PFSK-1 (cell line): ENCODE data around the gene EFCAB6.

Experiments used
- FOXP2 ChIP-seq: optimal IDR thresholded peaks from 2 replicates; pipeline ENCODE3; 2011; ENCODE audit warnings: borderline replicate concordance, control low read depth, inconsistent platforms; ENCODE audit not compliant: insufficient read depth; ENCODE audit errors: extremely low read length, extremely low read depth
- POLR2AphosphoS5 ChIP-seq: IDR thresholded peaks from 2 replicates; pipeline ENCODE4 v1.6.1; 2012; ENCODE audit warnings: low read depth, mild to moderate bottlenecking, control low read depth, low read length, moderate library complexity
- REST ChIP-seq, 2 experiments: IDR thresholded peaks; 2 replicates each; pipeline versions ENCODE4 v1.6.1 to v1.8.0; 2011 to 2012; ENCODE audit warnings: low read depth in 2 of 2, low read length in 2 of 2, control low read depth in 1 of 2, inconsistent platforms in 1 of 2, mild to moderate bottlenecking in 1 of 2, moderate library complexity in 1 of 2; ENCODE audit not compliant: insufficient read depth in 1 of 2
- SIN3A ChIP-seq: IDR thresholded peaks from 2 replicates; pipeline ENCODE4 v1.6.1; 2012; ENCODE audit warnings: mild to moderate bottlenecking, low read length, moderate library complexity, borderline replicate concordance; ENCODE audit not compliant: insufficient read depth
- TAF1 ChIP-seq: IDR thresholded peaks from 2 replicates; pipeline ENCODE4 v1.6.1; 2012; ENCODE audit warnings: low read length, control low read depth, borderline replicate concordance; ENCODE audit not compliant: insufficient read depth

EFCAB6 gene

DNA sequence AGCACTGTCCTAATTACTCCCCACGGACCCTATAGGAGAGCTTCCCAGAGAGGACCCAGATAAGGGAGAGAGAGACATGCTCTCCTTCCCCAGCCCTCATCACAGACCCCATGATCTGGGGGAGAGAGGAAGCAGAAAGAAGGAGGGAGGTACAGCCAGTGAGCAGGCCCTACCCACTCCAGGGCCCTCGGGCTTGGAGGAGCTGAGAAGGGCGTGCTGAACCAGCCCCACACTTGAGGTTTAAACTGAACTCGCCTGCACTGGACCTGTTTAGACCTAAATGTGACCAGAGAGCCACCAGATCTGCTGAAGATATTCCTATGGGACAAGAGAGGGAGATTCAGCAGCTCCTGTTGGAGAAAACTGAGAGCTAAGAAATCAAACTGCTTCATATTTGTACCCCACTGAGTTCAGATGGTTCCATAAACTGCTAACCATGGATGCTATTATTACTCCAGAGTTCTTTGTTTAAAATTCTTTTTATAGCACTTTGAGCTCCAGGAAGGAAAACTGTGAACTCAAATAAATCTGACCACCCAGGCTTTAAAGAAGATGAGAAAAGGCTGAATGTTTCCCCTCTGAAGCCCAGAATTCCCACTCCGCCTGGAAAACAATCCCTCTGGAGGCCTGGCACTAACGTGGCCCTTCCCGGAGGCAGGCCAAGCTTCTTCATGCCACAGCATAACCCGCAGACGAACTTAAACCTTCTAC, 67.2 kb downstream of the EFCAB6 start:
- no peak for TF ChIP-seq SIN3A
- no peak for TF ChIP-seq TAF1
- TF ChIP-seq FOXP2: no peak
- TF ChIP-seq REST (IDR thresholded peaks at IDR 0.05; ENCODE audit: insufficient read depth in 1 of 2, low read depth in 2 of 2, low read length in 2 of 2): no peak
- TF ChIP-seq POLR2AphosphoS5: no peak

GRCh38 chr22:43743929-43744643, 68.0 kb downstream of the EFCAB6 start:
- TF ChIP-seq REST (IDR thresholded peaks at IDR 0.05; ENCODE audit: insufficient read depth in 1 of 2, low read depth in 2 of 2, low read length in 2 of 2): no peak
- no peak for TF ChIP-seq POLR2AphosphoS5
- no peak for TF ChIP-seq FOXP2
- no peak for TF ChIP-seq SIN3A
- TF ChIP-seq TAF1: no peak

- TF ChIP-seq FOXP2: no peak
- no peak for TF ChIP-seq SIN3A
Measured at GRCh38 chr22:43743131-43743530, 69.0 kb downstream of the EFCAB6 start.

- TF ChIP-seq TAF1 (no peak), POLR2AphosphoS5 (no peak), FOXP2 (no peak), SIN3A (no peak), REST (IDR thresholded peaks at IDR 0.05; ENCODE audit: insufficient read depth in 1 of 2, low read depth in 2 of 2, low read length in 2 of 2) (no peak)
Measured at GRCh38 chr22:43742154-43742950, 69.8 kb downstream of the EFCAB6 start.

DNA sequence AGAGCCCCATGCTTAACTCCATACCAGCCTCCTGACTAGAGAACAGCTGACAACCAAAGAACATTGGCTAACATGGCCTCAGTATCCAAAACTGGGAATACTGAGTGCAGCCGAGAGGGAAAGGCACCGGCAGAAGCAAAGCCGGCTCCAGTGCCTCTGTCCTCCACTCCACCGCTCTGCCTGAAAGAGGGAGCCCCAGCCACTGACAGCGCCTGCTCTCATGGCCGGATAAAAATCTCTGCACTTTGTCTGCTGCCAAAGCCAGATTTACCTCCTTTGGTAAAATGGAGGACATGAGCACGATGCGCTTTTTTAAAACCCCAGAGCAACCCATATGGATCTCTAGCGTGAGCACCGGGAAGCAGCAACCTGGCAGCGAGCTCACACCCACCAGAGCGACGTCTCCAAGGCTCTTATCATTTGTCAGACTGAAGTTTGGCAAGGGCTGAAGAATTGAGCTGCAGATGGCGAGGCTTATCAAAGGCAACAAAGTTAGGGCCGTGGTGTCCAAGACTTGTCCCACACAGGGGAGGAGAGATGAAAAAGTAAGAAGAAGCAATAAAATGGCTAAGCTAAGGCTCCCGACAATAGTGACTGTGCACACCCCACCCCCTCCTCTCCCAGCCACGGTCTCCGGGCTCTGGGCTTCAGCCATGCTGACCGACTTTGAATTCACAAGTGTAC, 71.4 kb downstream of the EFCAB6 start:
- TF ChIP-seq TAF1 (no peak), SIN3A (no peak), REST (IDR thresholded peaks at IDR 0.05; ENCODE audit: insufficient read depth in 1 of 2, low read depth in 2 of 2, low read length in 2 of 2) (no peak), FOXP2 (no peak), POLR2AphosphoS5 (no peak)
